Astrocyte of the cerebellum (primary cell): ENCODE data around the gene STK32C.
"Not testable (repeated sequence)": the region's sequence is repeated elsewhere in the genome, so short reads cannot be mapped to it uniquely, and the experiment has no call there.

Experiments used
- DNase-seq: peaks from one replicate; pipeline ENCODE4 v3.0.0-alpha.2; 2011; ENCODE audit warnings: low read depth
- H3K4me3 ChIP-seq: 2 replicates; pipeline ENCODE4 v1.5.1; 2011; ENCODE audit warnings: mild to moderate bottlenecking, low read depth, low read length, moderate library complexity
- CTCF ChIP-seq: IDR thresholded peaks from 2 replicates; pipeline ENCODE4 v1.5.1; 2012; ENCODE audit warnings: low read length, low read depth, moderate library complexity, mild to moderate bottlenecking; ENCODE audit errors: missing control alignments
- in situ Hi-C: cut with HindIII; loops from 2 replicates; pipeline ENCODE4 v1.10.0; 2017; ENCODE audit warnings: low sequenced_read_pairs

STK32C gene

GRCh38 chr10:132297526-132297925 is 10.2 kb downstream of the STK32C start:
- in situ Hi-C loops = no loop called here
- no peak for DNase-seq
- no peak for TF ChIP-seq CTCF
- no peak overlapping the region for H3K4me3 ChIP-seq

GRCh38 chr10:132296666-132297443 is 10.9 kb downstream of the STK32C start:
- in situ Hi-C loops = no loop called here
- no peak for TF ChIP-seq CTCF
- no peak for DNase-seq
- H3K4me3 ChIP-seq = no peak overlapping the region

GRCh38 chr10:132295481-132295880 is 12.3 kb downstream of the STK32C start:
- in situ Hi-C loops, H3K4me3 ChIP-seq, DNase-seq: not testable (repeated sequence)

GRCh38 chr10:132294561-132295318 is 13.0 kb downstream of the STK32C start:
- no peak overlapping the region for H3K4me3 ChIP-seq
- no peak for TF ChIP-seq CTCF
- in situ Hi-C loops = no loop called here

GRCh38 chr10:132293813-132294520 is 13.8 kb downstream of the STK32C start:
- no peak for TF ChIP-seq CTCF
- no peak overlapping the region for H3K4me3 ChIP-seq
- no peak for DNase-seq
- in situ Hi-C loops = no loop called here

More at GRCh38 chr10:132294561-132295318, 13.0 kb downstream of the STK32C start:
- no peak for DNase-seq

GRCh38 chr10:132293201-132293812 is 14.4 kb downstream of the STK32C start:
- in situ Hi-C loops = no loop called here
- TF ChIP-seq CTCF = no peak

More at GRCh38 chr10:132293201-132293812, 14.4 kb downstream of the STK32C start:
- no peak overlapping the region for H3K4me3 ChIP-seq
- DNase-seq = no peak
